CD4-positive, alpha-beta memory T cell (primary cell): ENCODE measurements around the gene ASGR2. TPM values are rescaled to one million over a fixed set of nuclear protein-coding genes. Genes with fewer than 3 reads are reported as not detected.

Experiments
- CTCF ChIA-PET: fragments of 350-600 bp; sonication (Branson Sonifier 250); formaldehyde crosslinking; loops from one replicate; lab custom pipeline; 2021; ENCODE audit warnings: inconsistent platforms; ENCODE audit not compliant: partially characterized antibody; lab: Charles Lee
- POLR2A ChIA-PET: fragments of 350-600 bp; sonication (Branson Sonifier 250); formaldehyde crosslinking; loops from one replicate; lab custom pipeline; 2021; ENCODE audit not compliant: partially characterized antibody; lab: Charles Lee
- DNase-seq, 5 donors: peaks; one replicate each; pipeline versions ENCODE4 v3.0.0 to v3.0.0-alpha.2; 2020 to 2022; ENCODE audit warnings: mixed read lengths in 1 of 5
- H3K27ac ChIP-seq: one replicate; pipeline ENCODE4 v1.7.0; 2013; ENCODE audit warnings: low read depth, low read length
- H3K27me3 ChIP-seq: 2 replicates; pipeline ENCODE4 v1.7.0; 2013; ENCODE audit warnings: mild to moderate bottlenecking, low read length, moderate library complexity; ENCODE audit not compliant: insufficient read depth
- H3K36me3 ChIP-seq: 2 replicates; pipeline ENCODE4 v1.7.0; 2013; ENCODE audit warnings: mild to moderate bottlenecking, low read length, moderate library complexity; ENCODE audit not compliant: insufficient read depth
- H3K4me1 ChIP-seq: 2 replicates; pipeline ENCODE4 v1.7.0; 2013; ENCODE audit warnings: mild to moderate bottlenecking, low read length, moderate library complexity; ENCODE audit not compliant: insufficient read depth
- H3K4me3 ChIP-seq, 2 donors: one replicate each; pipeline ENCODE4 v1.7.0; 2013; ENCODE audit warnings: low read length in 2 of 2, mild to moderate bottlenecking in 1 of 2
- H3K9me3 ChIP-seq, 2 donors: one replicate each; pipeline ENCODE4 v1.7.0; 2013; ENCODE audit warnings: low read length in 2 of 2, control low read depth in 1 of 2; ENCODE audit not compliant: control insufficient read depth in 1 of 2
- H3K27ac Mint-ChIP-seq, 7 donors: one replicate each; pipeline ENCODE4 v1.8.0; 2020 to 2021; ENCODE audit warnings: mixed read lengths in 7 of 7, mild to moderate bottlenecking in 6 of 7, inconsistent platforms in 3 of 7, moderate library complexity in 3 of 7
- H3K27me3 Mint-ChIP-seq, 2 donors: one replicate each; pipeline ENCODE4 v1.8.0; 2020 to 2021; ENCODE audit warnings: mixed read lengths in 2 of 2
- H3K36me3 Mint-ChIP-seq, 2 donors: one replicate each; pipeline ENCODE4 v1.8.0; 2020 to 2021; ENCODE audit warnings: mixed read lengths in 2 of 2, inconsistent platforms in 1 of 2, mild to moderate bottlenecking in 1 of 2
- H3K4me1 Mint-ChIP-seq, 4 donors: one replicate each; pipeline ENCODE4 v1.8.0; 2020 to 2021; ENCODE audit warnings: mixed read lengths in 4 of 4, mild to moderate bottlenecking in 1 of 4
- H3K4me3 Mint-ChIP-seq, 8 donors: one replicate each; pipeline ENCODE4 v1.8.0; 2020 to 2021; ENCODE audit warnings: mixed read lengths in 8 of 8, mild to moderate bottlenecking in 7 of 8, moderate library complexity in 6 of 8, inconsistent platforms in 3 of 8
- H3K9me3 Mint-ChIP-seq, 8 donors: one replicate each; pipeline ENCODE4 v1.8.0; 2020 to 2021; ENCODE audit warnings: mixed read lengths in 8 of 8, mild to moderate bottlenecking in 5 of 8, inconsistent platforms in 3 of 8, moderate library complexity in 1 of 8
- intact Hi-C: fragments of 100-400 bp; cut with micrococcal nuclease; formaldehyde crosslinking; loops from one replicate; pipeline ENCODE4 v1.15.1; 2023
- polyA plus RNA-seq, 2 donors: library from polyadenylated mRNA; unstranded; fragments of 300-500 nt; fragmentation: Illumina TruSeq; gene quantifications; one replicate each; pipeline ENCODE4 v1.2.3, GENCODE V29; 2021
- total RNA-seq, 2 experiments: library from RNA; stranded (reverse); gene quantifications; one replicate each; pipeline ENCODE4 v1.2.3, GENCODE V29; 2021

ASGR2 gene
- total and polyA plus RNA-seq, 4 experiments from 2014 or later = not detected

- Histone ChIP-seq H3K4me3 (peak overlapping the region in 1 of 2 donors; percentile 47), H3K27ac (no peak overlapping the region), H3K36me3 (no peaks in the 10 kb centered on the region), H3K4me1 (peaks cover 22% of the 10 kb centered on the region), H3K27me3 (no peaks in the 10 kb centered on the region), H3K9me3 (no peaks in the 10 kb centered on the region)
- peak; percentile 24 to 46 (median 28) for DNase-seq
- Mint-ChIP-seq H3K27me3 (peaks cover 3 to 7% of the 10 kb centered on the region in 2 donors), H3K4me3 (peak overlapping the region; percentile 11 to 85 (median 82)), H3K9me3 (no peaks in the 10 kb centered on the region), H3K4me1 (peaks cover 15 to 30% (median 23%) of the 10 kb centered on the region in 4 donors), H3K36me3 (no peaks in the 10 kb centered on the region), H3K27ac (peak overlapping the region in 6 of 7 donors; percentile 23 to 94 (median 92))
- CTCF ChIA-PET = interaction anchor here (0.9 to 13.1 kb wide), 10 partner anchors 9 to 223 kb away, joined by 3 to 430 read pairs (median 5); partner anchors contain the start of gene SLC16A11
- POLR2A ChIA-PET = interaction anchor here (1.4 to 4.2 kb wide), 5 partner anchors 81 to 98 kb away, joined by 3 to 41 read pairs (median 6); partner anchors contain the start of gene SLC16A13
- intact Hi-C loops = loop anchor here (10.0 kb wide), 1 partner anchor 161 kb away; the partner anchor contains the start of gene YBX2
These were observed 18.8 kb upstream of the ASGR2 start for GRCh38 chr17:7133424-7133823.

GRCh38 chr17:7132511-7133094, 18.0 kb upstream of the ASGR2 start:
- no peaks in the 10 kb centered on the region for H3K36me3 Mint-ChIP-seq
- DNase-seq = peak; percentile 73 to 91 (median 79)
- ChIA-PET POLR2A (interaction anchor here (1.4 to 4.2 kb wide), 6 partner anchors 81 to 97 kb away, joined by 3 to 41 read pairs (median 6); partner anchors contain the start of gene SLC16A13), CTCF (interaction anchor here (0.6 to 13.1 kb wide), 13 partner anchors 15 to 263 kb away, joined by 3 to 430 read pairs (median 3); partner anchors contain the start of gene SLC16A11)
- no peak overlapping the region for H3K4me3 ChIP-seq
- peaks cover 22% of the 10 kb centered on the region for H3K4me1 ChIP-seq
- peaks cover 2 to 7% of the 10 kb centered on the region in 2 donors for H3K27me3 Mint-ChIP-seq
- peak overlapping the region; percentile 63 for H3K27ac ChIP-seq
- peaks cover 15 to 30% (median 23%) of the 10 kb centered on the region in 4 donors for H3K4me1 Mint-ChIP-seq
- H3K36me3 ChIP-seq = no peaks in the 10 kb centered on the region
- intact Hi-C loops = loop anchor here (10.0 kb wide), 1 partner anchor 162 kb away; the partner anchor contains the start of gene YBX2
- no peaks in the 10 kb centered on the region for H3K9me3 Mint-ChIP-seq
- H3K4me3 Mint-ChIP-seq = peak overlapping the region; percentile 33 to 84 (median 59)
- no peaks in the 10 kb centered on the region for H3K9me3 ChIP-seq
- no peaks in the 10 kb centered on the region for H3K27me3 ChIP-seq
- H3K27ac Mint-ChIP-seq = peak overlapping the region; percentile 94 to 98 (median 96)

GRCh38 chr17:7131423-7131791, 16.8 kb upstream of the ASGR2 start:
- Mint-ChIP-seq H3K9me3 (no peaks in the 10 kb centered on the region), H3K4me1 (peaks cover 15 to 29% (median 23%) of the 10 kb centered on the region in 4 donors), H3K4me3 (no peak overlapping the region), H3K27ac (peak overlapping the region in 6 of 7 donors; percentile 10 to 94 (median 86)), H3K36me3 (no peaks in the 10 kb centered on the region), H3K27me3 (peaks cover 2 to 5% of the 10 kb centered on the region in 2 donors)
- H3K4me3 ChIP-seq = no peak overlapping the region
- CTCF ChIA-PET = interaction anchor here (1.4 to 13.1 kb wide), 3 partner anchors 29 to 127 kb away, joined by 3 to 430 read pairs (median 3); partner anchors contain the start of gene SLC16A11
- H3K4me1 ChIP-seq = peaks cover 22% of the 10 kb centered on the region
- POLR2A ChIA-PET = interaction anchor here (2.7 to 4.2 kb wide), 2 partner anchors 85 to 96 kb away, joined by 12 to 41 read pairs; partner anchors contain the start of gene SLC16A13
- no peaks in the 10 kb centered on the region for H3K9me3 ChIP-seq
- no peaks in the 10 kb centered on the region for H3K27me3 ChIP-seq
- intact Hi-C loops = loop anchor here (10.0 kb wide), 1 partner anchor 163 kb away; the partner anchor contains the start of gene YBX2
- no peak overlapping the region for H3K27ac ChIP-seq
- no peaks in the 10 kb centered on the region for H3K36me3 ChIP-seq
- DNase-seq = no peak

GRCh38 chr17:7130621-7131422, 16.2 kb upstream of the ASGR2 start:
- ChIA-PET POLR2A (interaction anchor here (0.8 to 1.2 kb wide), 2 partner anchors 85 to 253 kb away, joined by 4 to 5 read pairs; no protein-coding TSS in a partner anchor), CTCF (no interaction called here)
- Mint-ChIP-seq H3K27ac (peak overlapping the region; percentile 10 to 94 (median 85)), H3K4me3 (peak overlapping the region in 2 of 8 donors; percentile 8 to 17), H3K9me3 (no peaks in the 10 kb centered on the region), H3K4me1 (peaks cover 12 to 24% (median 20%) of the 10 kb centered on the region in 4 donors), H3K36me3 (no peaks in the 10 kb centered on the region), H3K27me3 (peaks cover 0 to 3% of the 10 kb centered on the region in 2 donors)
- intact Hi-C loops = loop anchor here (10.0 kb wide), 1 partner anchor 164 kb away; the partner anchor contains the start of gene YBX2
- Histone ChIP-seq H3K27ac (no peak overlapping the region), H3K4me3 (no peak overlapping the region), H3K4me1 (peaks cover 18% of the 10 kb centered on the region), H3K9me3 (no peaks in the 10 kb centered on the region), H3K36me3 (no peaks in the 10 kb centered on the region), H3K27me3 (no peaks in the 10 kb centered on the region)
- no peak for DNase-seq

GRCh38 chr17:7129311-7129710, 14.7 kb upstream of the ASGR2 start:
- H3K9me3 Mint-ChIP-seq = no peaks in the 10 kb centered on the region
- Histone ChIP-seq H3K9me3 (no peaks in the 10 kb centered on the region), H3K27me3 (no peaks in the 10 kb centered on the region), H3K4me1 (peaks cover 17% of the 10 kb centered on the region), H3K4me3 (no peak overlapping the region), H3K36me3 (no peaks in the 10 kb centered on the region), H3K27ac (no peak overlapping the region)
- ChIA-PET CTCF (interaction anchor here (1.1 to 1.6 kb wide), 2 partner anchors 9 to 78 kb away, joined by 3 to 7 read pairs; no protein-coding TSS in a partner anchor), POLR2A (no interaction called here)
- peak overlapping the region in 1 of 7 donors; percentile 32 for H3K27ac Mint-ChIP-seq
- no peak overlapping the region for H3K4me3 Mint-ChIP-seq
- peaks cover 12 to 24% (median 20%) of the 10 kb centered on the region in 4 donors for H3K4me1 Mint-ChIP-seq
- H3K36me3 Mint-ChIP-seq = no peaks in the 10 kb centered on the region
- intact Hi-C loops = no loop called here
- no peak for DNase-seq
- H3K27me3 Mint-ChIP-seq = peaks cover 0 to 3% of the 10 kb centered on the region in 2 donors

GRCh38 chr17:7128160-7128559, 13.5 kb upstream of the ASGR2 start:
- peaks cover 8 to 20% (median 15%) of the 10 kb centered on the region in 4 donors for H3K4me1 Mint-ChIP-seq
- intact Hi-C loops = no loop called here
- no peak overlapping the region for H3K27ac ChIP-seq

More at GRCh38 chr17:7128160-7128559, 13.5 kb upstream of the ASGR2 start:
- no peak overlapping the region for H3K4me3 ChIP-seq
- CTCF ChIA-PET = interaction anchor here (1.1 to 1.6 kb wide), 2 partner anchors 10 to 77 kb away, joined by 3 to 7 read pairs; no protein-coding TSS in a partner anchor
- H3K4me3 Mint-ChIP-seq = no peak overlapping the region
- H3K36me3 Mint-ChIP-seq = no peaks in the 10 kb centered on the region
- no peaks in the 10 kb centered on the region for H3K27me3 ChIP-seq
- POLR2A ChIA-PET = no interaction called here
- H3K27me3 Mint-ChIP-seq = peaks cover 2 to 3% of the 10 kb centered on the region in 2 donors
- no peaks in the 10 kb centered on the region for H3K9me3 ChIP-seq
- H3K9me3 Mint-ChIP-seq = no peaks in the 10 kb centered on the region
- peaks cover 12% of the 10 kb centered on the region for H3K4me1 ChIP-seq
- H3K36me3 ChIP-seq = no peaks in the 10 kb centered on the region
- no peak overlapping the region for H3K27ac Mint-ChIP-seq
- DNase-seq = no peak
